ENCODE measurements around the gene TBX3.

- TF ChIP-seq SIN3A (IDR thresholded peaks at IDR 0.05; ENCODE audit: low read depth, low read length), result no peak
- TF ChIP-seq EP300 (IDR thresholded peaks at IDR 0.05; ENCODE audit: borderline replicate concordance in 1 of 2, control insufficient read depth in 1 of 2, low read depth in 2 of 2, low read length in 2 of 2), result no peak
- TF ChIP-seq CTCF (IDR thresholded peaks at IDR 0.05 in 2 of 3, conservative IDR thresholded peaks at IDR 0.05 in 1 of 3; ENCODE audit: control insufficient read depth in 2 of 3, extremely low read depth in 1 of 3, insufficient read depth in 1 of 3, low read depth in 3 of 3, low read length in 3 of 3), result no peak
- no peak for TF ChIP-seq KDM1A (IDR thresholded peaks at IDR 0.05; ENCODE audit: borderline replicate concordance)
- TF ChIP-seq ZBTB11 (CRISPR knock-in tag; IDR thresholded peaks at IDR 0.05), result no peak
- TF ChIP-seq WRNIP1 (IDR thresholded peaks at IDR 0.05; ENCODE audit: borderline replicate concordance, low read depth, low read length), result no peak
- no peak for TF ChIP-seq MXI1 (IDR thresholded peaks at IDR 0.05; ENCODE audit: low read depth, low read length)
- TF ChIP-seq REST (IDR thresholded peaks at IDR 0.05; ENCODE audit: low read depth, low read length), result no peak
- TF ChIP-seq CHD4 (IDR thresholded peaks at IDR 0.05), result no peak
These were observed 12.7 kb upstream of the TBX3 start for GRCh38 chr12:114696443-114697242.
